ENCODE measurements around the gene PPIF. TPM values are rescaled to one million over a fixed set of nuclear protein-coding genes. Genes with fewer than 3 reads are reported as not detected.

The PPIF gene
- polyA plus RNA-seq, 1 donor (not counting 4 experiments of a cell fraction or from before 2014, with no cell fraction given) = 71.3 TPM

DNA sequence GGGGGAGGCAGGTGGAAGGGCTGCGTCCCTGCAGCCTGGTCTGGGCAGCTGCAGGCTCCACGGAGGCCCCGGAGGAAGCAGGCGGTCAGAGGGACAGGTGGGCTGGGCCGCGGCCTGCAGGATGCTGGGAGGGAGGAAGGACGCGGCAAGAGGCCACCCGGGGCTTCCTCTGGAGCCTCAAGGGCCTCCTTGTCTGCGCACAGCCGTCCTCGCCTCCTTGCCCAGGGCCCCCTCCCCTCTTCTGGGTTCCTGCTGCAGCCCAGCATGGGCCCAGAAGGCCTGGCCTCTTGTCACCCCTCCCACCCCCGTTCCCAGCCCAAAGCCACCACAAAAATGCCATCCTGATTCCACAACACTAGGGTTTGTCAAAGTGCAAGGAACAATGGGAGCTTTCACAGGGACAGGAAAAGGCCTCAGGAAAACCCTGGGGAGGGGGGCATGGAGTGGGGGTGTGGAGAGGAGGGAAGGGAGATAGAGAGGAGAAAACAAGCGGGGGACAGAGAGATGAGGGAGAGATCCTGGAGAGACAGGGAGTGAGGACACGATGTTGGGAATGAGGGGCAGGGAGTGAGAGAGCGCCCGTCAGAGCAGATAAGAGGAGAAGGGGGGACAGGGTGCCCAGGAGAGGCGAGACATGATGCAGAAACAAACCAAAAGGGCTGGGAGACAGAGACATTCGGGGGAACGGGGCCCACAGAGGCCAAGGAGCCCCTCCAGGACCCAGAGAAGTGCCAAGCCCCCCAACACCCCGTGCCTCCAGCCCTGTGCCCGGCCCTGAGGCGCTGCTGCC, 56.4 kb downstream of the PPIF start:
- Histone ChIP-seq H3K4me2 (ENCODE audit: control insufficient read depth, extremely low read depth, insufficient read depth, low read depth, low read length) (no peak overlapping the region), H2AFZ (ENCODE audit: control insufficient read depth, low read length) (no peak overlapping the region), H3K36me3 (ENCODE audit: control insufficient read depth in 2 of 2, extremely low read depth in 1 of 2, insufficient read depth in 2 of 2, low read length in 2 of 2) (no peaks in the 10 kb centered on the region), H3K79me2 (ENCODE audit: control insufficient read depth, insufficient read depth, low read length) (no peaks in the 10 kb centered on the region), H3K4me1 (ENCODE audit: control insufficient read depth, extremely low read depth, insufficient read depth, low read length) (no peaks in the 10 kb centered on the region), H3K27me3 (ENCODE audit: control insufficient read depth, extremely low read depth, insufficient read depth, low read length) (no peaks in the 10 kb centered on the region), H3K27ac (ENCODE audit: control insufficient read depth, insufficient read depth, low read length) (no peak overlapping the region), H3K9me3 (ENCODE audit: control insufficient read depth, low read depth, low read length) (no peaks in the 10 kb centered on the region), H3K4me3 (ENCODE audit: control insufficient read depth in 2 of 3, extremely low read depth in 1 of 3, insufficient read depth in 2 of 3, low read depth in 1 of 3, low read length in 3 of 3) (no peak overlapping the region), H3K9me1 (ENCODE audit: control insufficient read depth, extremely low read depth, insufficient read depth, low read length) (no peaks in the 10 kb centered on the region), H4K20me1 (ENCODE audit: control insufficient read depth, extremely low read depth, insufficient read depth, low read length) (no peaks in the 10 kb centered on the region), H3K9ac (ENCODE audit: control insufficient read depth, extremely low read depth, insufficient read depth, low read length) (no peak overlapping the region)
- no peak for FAIRE-seq
- dilution Hi-C loops (cut with MboI; ENCODE audit: extremely low pct_ligation_motif_present, low sequenced_read_pairs) = no loop called here
- TF ChIP-seq EZH2 (IDR thresholded peaks at IDR 0.05; ENCODE audit: low read length) = no peak
- TF ChIP-seq, protein P1, sequence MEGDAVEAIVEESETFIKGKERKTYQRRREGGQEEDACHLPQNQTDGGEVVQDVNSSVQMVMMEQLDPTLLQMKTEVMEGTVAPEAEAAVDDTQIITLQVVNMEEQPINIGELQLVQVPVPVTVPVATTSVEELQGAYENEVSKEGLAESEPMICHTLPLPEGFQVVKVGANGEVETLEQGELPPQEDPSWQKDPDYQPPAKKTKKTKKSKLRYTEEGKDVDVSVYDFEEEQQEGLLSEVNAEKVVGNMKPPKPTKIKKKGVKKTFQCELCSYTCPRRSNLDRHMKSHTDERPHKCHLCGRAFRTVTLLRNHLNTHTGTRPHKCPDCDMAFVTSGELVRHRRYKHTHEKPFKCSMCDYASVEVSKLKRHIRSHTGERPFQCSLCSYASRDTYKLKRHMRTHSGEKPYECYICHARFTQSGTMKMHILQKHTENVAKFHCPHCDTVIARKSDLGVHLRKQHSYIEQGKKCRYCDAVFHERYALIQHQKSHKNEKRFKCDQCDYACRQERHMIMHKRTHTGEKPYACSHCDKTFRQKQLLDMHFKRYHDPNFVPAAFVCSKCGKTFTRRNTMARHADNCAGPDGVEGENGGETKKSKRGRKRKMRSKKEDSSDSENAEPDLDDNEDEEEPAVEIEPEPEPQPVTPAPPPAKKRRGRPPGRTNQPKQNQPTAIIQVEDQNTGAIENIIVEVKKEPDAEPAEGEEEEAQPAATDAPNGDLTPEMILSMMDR (optimal IDR thresholded peaks at IDR 0.05 in 1 of 3, IDR thresholded peaks at IDR 0.05 in 1 of 3, conservative IDR thresholded peaks at IDR 0.05 in 1 of 3; ENCODE audit: extremely low read depth in 1 of 3, insufficient read depth in 2 of 3, low read length in 3 of 3) = no peak
- DNase-seq (ENCODE audit: low read depth, low spot score) = no peak

DNA sequence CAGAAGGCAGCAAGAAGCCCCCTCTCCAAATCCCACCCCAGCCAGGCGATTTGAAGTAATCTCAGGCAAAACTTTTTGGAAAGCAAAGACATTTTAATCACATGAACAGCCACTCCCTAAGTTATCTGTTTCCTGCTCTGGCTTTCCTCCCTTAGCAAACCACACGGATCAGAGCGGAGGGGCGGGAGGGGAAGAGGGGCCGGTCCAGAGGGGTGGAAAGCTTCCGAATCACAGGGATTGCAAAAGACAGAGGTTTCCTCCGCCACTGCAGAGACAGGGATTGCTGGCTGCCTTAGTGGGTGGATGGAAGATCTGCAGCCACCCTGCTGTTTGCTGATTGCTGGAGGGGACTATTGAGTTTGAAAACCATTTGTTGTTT, 57.0 kb downstream of the PPIF start:
- Histone ChIP-seq H3K9me3 (ENCODE audit: control insufficient read depth, low read depth, low read length) (no peaks in the 10 kb centered on the region), H3K79me2 (ENCODE audit: control insufficient read depth, insufficient read depth, low read length) (no peaks in the 10 kb centered on the region), H3K9ac (ENCODE audit: control insufficient read depth, extremely low read depth, insufficient read depth, low read length) (no peak overlapping the region), H2AFZ (ENCODE audit: control insufficient read depth, low read length) (no peak overlapping the region), H3K9me1 (ENCODE audit: control insufficient read depth, extremely low read depth, insufficient read depth, low read length) (no peaks in the 10 kb centered on the region), H3K27me3 (ENCODE audit: control insufficient read depth, extremely low read depth, insufficient read depth, low read length) (no peaks in the 10 kb centered on the region), H3K4me1 (ENCODE audit: control insufficient read depth, extremely low read depth, insufficient read depth, low read length) (no peaks in the 10 kb centered on the region), H3K4me2 (ENCODE audit: control insufficient read depth, extremely low read depth, insufficient read depth, low read depth, low read length) (no peak overlapping the region), H3K27ac (ENCODE audit: control insufficient read depth, insufficient read depth, low read length) (no peak overlapping the region), H3K4me3 (ENCODE audit: control insufficient read depth in 2 of 3, extremely low read depth in 1 of 3, insufficient read depth in 2 of 3, low read depth in 1 of 3, low read length in 3 of 3) (no peak overlapping the region), H3K36me3 (ENCODE audit: control insufficient read depth in 2 of 2, extremely low read depth in 1 of 2, insufficient read depth in 2 of 2, low read length in 2 of 2) (no peaks in the 10 kb centered on the region), H4K20me1 (ENCODE audit: control insufficient read depth, extremely low read depth, insufficient read depth, low read length) (no peaks in the 10 kb centered on the region)
- TF ChIP-seq, protein P1 (optimal IDR thresholded peaks at IDR 0.05 in 1 of 3, IDR thresholded peaks at IDR 0.05 in 1 of 3, conservative IDR thresholded peaks at IDR 0.05 in 1 of 3; ENCODE audit: extremely low read depth in 1 of 3, insufficient read depth in 2 of 3, low read length in 3 of 3) = no peak
- no peak for TF ChIP-seq EZH2 (IDR thresholded peaks at IDR 0.05; ENCODE audit: low read length)
- DNase-seq (ENCODE audit: low read depth, low spot score) = no peak
- dilution Hi-C loops (cut with MboI; ENCODE audit: extremely low pct_ligation_motif_present, low sequenced_read_pairs) = no loop called here
- no peak for FAIRE-seq

All from keratinocyte (primary cell).